Measurements from ENCODE around the gene NOP9. TPM values are rescaled to one million over a fixed set of nuclear protein-coding genes. Genes with fewer than 3 reads are reported as not detected.

The NOP9 gene
- total RNA-seq, 1 experiment from 2014 or later, result 42.0 TPM

DNA sequence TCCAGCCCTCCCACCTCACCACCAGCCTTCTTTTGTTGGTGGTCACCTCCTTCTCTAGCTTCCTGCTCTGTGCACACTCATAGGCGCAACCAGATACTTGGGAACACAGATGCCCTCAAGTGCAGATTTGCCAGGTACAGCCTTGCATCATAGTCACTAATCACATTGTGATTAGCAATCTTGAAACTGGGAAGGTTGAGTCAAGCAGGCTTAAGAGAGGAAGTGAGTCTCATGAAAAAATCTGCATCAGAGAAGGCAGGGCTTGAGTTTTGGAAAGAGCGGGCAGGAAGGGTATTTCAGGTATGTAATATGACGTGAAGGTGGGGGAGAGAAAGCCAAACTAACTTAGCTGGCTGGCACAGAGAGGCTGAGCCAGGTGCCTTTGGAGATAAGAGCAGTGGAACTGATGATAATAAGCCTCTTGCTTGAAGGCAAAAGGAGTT, 25.5 kb upstream of the NOP9 start:
- H3K4me1 ChIP-seq (ENCODE audit: low read length), result peaks cover 57% of the 10 kb centered on the region

DNA sequence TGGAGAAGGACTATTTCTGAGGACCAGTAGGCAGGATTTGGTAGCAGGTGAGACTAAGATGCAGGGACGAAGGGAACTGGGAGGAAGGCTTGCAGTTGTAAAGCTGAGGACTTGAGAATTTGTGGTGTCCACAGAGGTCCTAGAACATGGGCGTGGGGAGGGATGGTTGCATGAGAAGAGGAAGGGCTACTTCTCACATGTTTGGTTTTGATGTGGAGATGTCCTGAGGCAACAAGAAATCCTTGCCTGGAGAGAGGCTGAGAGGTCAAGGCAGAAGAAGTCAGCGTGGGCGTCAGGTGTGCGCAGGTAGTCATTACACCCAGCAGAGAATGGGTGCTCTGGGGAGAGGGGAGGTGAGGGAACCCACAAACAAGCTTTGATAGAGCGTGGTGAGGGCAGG, 22.6 kb upstream of the NOP9 start:
- H3K9me2 ChIP-seq (replicated peaks; ENCODE audit: insufficient read depth, low read length), result no peaks in the 10 kb centered on the region
- H2AFZ ChIP-seq (ENCODE audit: low read length), result no peak overlapping the region
- no peak overlapping the region for H3K27ac ChIP-seq (ENCODE audit: low read length)
- H3K4me2 ChIP-seq (ENCODE audit: low read depth, low read length, poor library complexity, severe bottlenecking), result no peak overlapping the region
- no peak overlapping the region for H3K4me3 ChIP-seq (ENCODE audit: low read length)
- no peaks in the 10 kb centered on the region for H3K9me3 ChIP-seq (ENCODE audit: low read length)
- peaks cover 23% of the 10 kb centered on the region for H3K79me2 ChIP-seq (ENCODE audit: low read length)
- H3K4me1 ChIP-seq (ENCODE audit: low read length), result peaks cover 56% of the 10 kb centered on the region
- no peaks in the 10 kb centered on the region for H3K27me3 ChIP-seq (ENCODE audit: low read length)
- no peak overlapping the region for H3K9ac ChIP-seq (ENCODE audit: low read length)
- H4K20me1 ChIP-seq (ENCODE audit: insufficient read depth, low read depth, low read length), result no peaks in the 10 kb centered on the region
- no peak for DNase-seq
- no peaks in the 10 kb centered on the region for H3K36me3 ChIP-seq (ENCODE audit: insufficient read depth, low read length)

More for the DNA sequence above, 25.5 kb upstream of the NOP9 start:
- Histone ChIP-seq H3K4me2 (ENCODE audit: low read depth, low read length, poor library complexity, severe bottlenecking) (peak overlapping the region; percentile 96), H3K27ac (ENCODE audit: low read length) (peak overlapping the region; percentile 57), H3K9ac (ENCODE audit: low read length) (peak overlapping the region; percentile 37), H3K9me2 (replicated peaks; ENCODE audit: insufficient read depth, low read length) (no peaks in the 10 kb centered on the region), H3K9me3 (ENCODE audit: low read length) (no peaks in the 10 kb centered on the region), H3K79me2 (ENCODE audit: low read length) (peaks cover 26% of the 10 kb centered on the region), H4K20me1 (ENCODE audit: insufficient read depth, low read depth, low read length) (no peaks in the 10 kb centered on the region), H3K27me3 (ENCODE audit: low read length) (no peaks in the 10 kb centered on the region), H2AFZ (ENCODE audit: low read length) (peak overlapping the region; percentile 6; the same call in 1 of the 2 replicates), H3K36me3 (ENCODE audit: insufficient read depth, low read length) (no peaks in the 10 kb centered on the region), H3K4me3 (ENCODE audit: low read length) (peak overlapping the region; percentile 8; the same call in 1 of the 2 replicates)
- DNase-seq, result peak; percentile 81

DNA sequence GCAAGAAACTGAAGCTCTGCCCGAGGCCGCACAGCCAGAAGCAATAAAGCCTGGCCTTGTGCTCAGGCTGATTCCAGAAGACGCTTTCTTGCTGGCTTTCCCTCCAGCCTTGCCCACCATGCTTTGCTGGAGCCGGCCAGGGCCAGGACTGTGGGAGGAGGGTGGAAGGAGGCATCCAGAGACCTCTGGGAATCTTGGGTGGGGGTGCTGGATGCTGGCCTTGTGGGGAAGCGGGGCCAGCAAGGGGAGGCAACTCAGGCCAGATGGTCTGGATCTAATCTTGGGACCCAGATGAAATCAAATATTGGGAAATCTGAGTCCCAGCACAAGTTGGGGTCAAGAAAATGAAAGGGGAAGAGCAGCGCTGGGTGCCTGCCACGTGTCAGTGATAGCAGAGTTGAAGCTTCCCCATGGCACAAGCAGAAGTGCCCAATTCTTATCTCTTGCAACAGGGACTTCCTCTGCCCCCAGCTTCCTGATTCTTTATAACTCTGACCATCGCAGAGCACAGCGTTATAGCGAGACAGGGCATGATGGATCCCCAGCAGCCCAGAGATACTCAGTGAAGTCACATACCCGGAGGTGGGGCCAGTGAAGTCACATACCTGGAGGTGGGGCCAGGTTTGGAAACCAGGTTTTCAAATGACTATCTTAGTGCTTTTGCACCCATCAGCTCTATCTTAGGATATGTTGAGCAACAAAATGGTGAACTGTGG, 21.9 kb upstream of the NOP9 start:
- Histone ChIP-seq H3K4me1 (ENCODE audit: low read length) (peaks cover 49% of the 10 kb centered on the region), H3K79me2 (ENCODE audit: low read length) (peaks cover 19% of the 10 kb centered on the region), H3K4me3 (ENCODE audit: low read length) (no peak overlapping the region), H3K36me3 (ENCODE audit: insufficient read depth, low read length) (no peaks in the 10 kb centered on the region), H3K27me3 (ENCODE audit: low read length) (no peaks in the 10 kb centered on the region), H3K4me2 (ENCODE audit: low read depth, low read length, poor library complexity, severe bottlenecking) (no peak overlapping the region), H3K27ac (ENCODE audit: low read length) (no peak overlapping the region), H2AFZ (ENCODE audit: low read length) (no peak overlapping the region), H4K20me1 (ENCODE audit: insufficient read depth, low read depth, low read length) (no peaks in the 10 kb centered on the region), H3K9me2 (replicated peaks; ENCODE audit: insufficient read depth, low read length) (no peaks in the 10 kb centered on the region), H3K9me3 (ENCODE audit: low read length) (no peaks in the 10 kb centered on the region), H3K9ac (ENCODE audit: low read length) (peak overlapping the region; percentile 28)
- peak; percentile 60 for DNase-seq

DNA sequence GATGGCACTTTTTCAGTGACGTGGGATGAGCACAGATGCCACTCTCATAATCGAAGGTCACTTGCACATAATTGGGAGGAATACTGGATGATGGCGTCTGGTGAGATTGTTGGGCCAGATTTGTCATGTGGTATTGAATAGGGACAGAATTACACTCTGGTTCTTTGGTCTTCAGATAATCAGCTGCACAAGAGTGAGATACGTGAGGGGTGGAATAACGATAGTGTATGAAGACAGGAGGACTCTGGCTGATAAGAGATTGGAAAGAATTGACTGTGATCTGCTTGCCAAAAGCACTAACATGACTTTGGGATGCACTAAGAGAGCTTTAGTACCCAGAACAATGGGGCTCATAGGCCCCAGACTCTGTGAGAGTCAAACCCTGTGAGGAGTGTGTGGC, 21.2 kb upstream of the NOP9 start:
- H4K20me1 ChIP-seq (ENCODE audit: insufficient read depth, low read depth, low read length), result no peaks in the 10 kb centered on the region
- H3K4me2 ChIP-seq (ENCODE audit: low read depth, low read length, poor library complexity, severe bottlenecking), result no peak overlapping the region
- H3K9me2 ChIP-seq (replicated peaks; ENCODE audit: insufficient read depth, low read length), result no peaks in the 10 kb centered on the region
- no peak for DNase-seq
- no peak overlapping the region for H3K27ac ChIP-seq (ENCODE audit: low read length)
- peaks cover 18% of the 10 kb centered on the region for H3K79me2 ChIP-seq (ENCODE audit: low read length)
- H3K4me3 ChIP-seq (ENCODE audit: low read length), result no peak overlapping the region
- H2AFZ ChIP-seq (ENCODE audit: low read length), result no peak overlapping the region
- no peaks in the 10 kb centered on the region for H3K27me3 ChIP-seq (ENCODE audit: low read length)
- H3K4me1 ChIP-seq (ENCODE audit: low read length), result peaks cover 43% of the 10 kb centered on the region
- H3K36me3 ChIP-seq (ENCODE audit: insufficient read depth, low read length), result no peaks in the 10 kb centered on the region
- H3K9ac ChIP-seq (ENCODE audit: low read length), result no peak overlapping the region
- H3K9me3 ChIP-seq (ENCODE audit: low read length), result no peaks in the 10 kb centered on the region

DNA sequence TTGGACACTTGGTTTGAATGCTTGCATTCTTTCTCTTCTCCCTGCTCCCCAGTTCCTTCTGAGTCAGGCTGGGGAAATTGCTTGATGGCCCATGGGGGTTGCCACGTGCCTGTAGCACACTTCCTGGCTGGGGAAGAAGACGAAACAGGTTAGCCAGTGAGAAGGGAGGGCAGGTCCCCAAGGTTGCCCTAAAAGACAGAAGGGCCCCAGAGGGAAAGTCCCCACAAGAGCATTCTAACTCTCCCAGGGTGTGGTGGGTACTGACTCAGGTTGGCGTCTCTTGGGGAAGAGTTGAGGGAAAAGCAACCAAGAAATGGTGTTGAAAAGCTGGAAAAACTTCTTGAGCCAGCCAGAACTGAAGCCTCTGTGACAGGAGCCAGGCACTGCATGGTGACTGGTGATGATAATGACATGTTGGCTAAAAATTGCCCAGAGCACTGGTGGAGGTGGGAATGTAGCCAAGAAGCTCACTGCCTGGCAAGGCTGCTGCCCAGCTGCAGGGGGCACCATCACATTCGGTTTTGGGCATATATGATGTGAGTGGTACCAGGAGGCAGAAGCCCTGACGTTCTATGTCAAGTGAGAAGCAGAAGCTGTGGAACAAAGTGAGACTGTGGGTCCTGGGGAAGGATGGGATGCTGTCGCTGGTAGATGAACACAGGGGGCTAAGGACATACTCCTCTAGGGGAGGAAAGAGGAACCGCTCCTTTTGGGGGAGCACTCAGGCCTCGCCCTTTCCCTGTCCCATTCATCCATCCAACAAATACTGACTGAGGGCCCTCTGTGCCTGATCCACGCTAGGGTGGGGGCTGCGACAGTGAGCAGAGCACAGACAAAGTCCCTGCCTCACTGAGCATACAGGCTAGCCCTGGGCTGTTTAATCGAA, 20.1 kb upstream of the NOP9 start:
- peaks cover 18% of the 10 kb centered on the region for H3K79me2 ChIP-seq (ENCODE audit: low read length)
- H3K27me3 ChIP-seq (ENCODE audit: low read length), result no peaks in the 10 kb centered on the region
- no peaks in the 10 kb centered on the region for H4K20me1 ChIP-seq (ENCODE audit: insufficient read depth, low read depth, low read length)
- H3K36me3 ChIP-seq (ENCODE audit: insufficient read depth, low read length), result no peaks in the 10 kb centered on the region
- no peak overlapping the region for H3K27ac ChIP-seq (ENCODE audit: low read length)
- peaks cover 32% of the 10 kb centered on the region for H3K4me1 ChIP-seq (ENCODE audit: low read length)
- H2AFZ ChIP-seq (ENCODE audit: low read length), result peak overlapping the region; percentile 39; the same call in 1 of the 2 replicates
- H3K4me2 ChIP-seq (ENCODE audit: low read depth, low read length, poor library complexity, severe bottlenecking), result peak overlapping the region; percentile 3
- no peaks in the 10 kb centered on the region for H3K9me3 ChIP-seq (ENCODE audit: low read length)
- peak overlapping the region; percentile 23 for H3K9ac ChIP-seq (ENCODE audit: low read length)
- H3K9me2 ChIP-seq (replicated peaks; ENCODE audit: insufficient read depth, low read length), result no peaks in the 10 kb centered on the region
- peak; percentile 84 for DNase-seq
- H3K4me3 ChIP-seq (ENCODE audit: low read length), result no peak overlapping the region

DNA sequence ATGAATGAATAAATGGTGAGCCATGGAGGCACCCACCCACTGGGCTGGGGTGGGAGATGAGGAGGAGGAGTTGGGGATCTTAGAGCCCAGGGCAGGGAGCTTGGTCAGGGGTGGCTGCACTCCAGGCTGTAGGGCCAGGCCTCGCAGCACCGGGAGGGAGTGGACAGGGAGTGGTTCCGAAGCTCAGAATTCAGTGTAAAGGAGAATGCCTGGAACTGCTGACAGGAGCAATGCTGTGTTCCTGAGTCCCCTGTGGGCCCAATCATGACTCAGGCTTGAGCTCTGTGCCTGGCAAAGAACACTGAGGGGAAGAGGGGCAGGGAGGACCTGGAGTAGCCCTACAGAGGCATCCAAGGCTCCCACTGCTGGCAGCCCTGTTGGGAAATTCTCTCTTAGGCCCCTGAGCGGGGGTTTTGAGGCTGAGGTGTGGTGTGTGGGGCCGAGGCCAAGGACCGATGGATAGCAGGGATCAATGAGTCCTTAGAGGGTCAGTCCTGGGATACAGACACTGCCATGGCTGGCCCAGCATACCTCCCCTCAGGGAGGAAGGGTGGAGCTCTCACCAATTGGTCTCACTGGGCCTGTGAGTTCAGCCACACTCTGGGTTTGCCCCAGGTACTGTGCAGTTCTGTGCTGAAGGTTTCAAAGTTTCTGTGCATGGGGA, 18.7 kb upstream of the NOP9 start:
- H3K27me3 ChIP-seq (ENCODE audit: low read length), result no peaks in the 10 kb centered on the region
- no peaks in the 10 kb centered on the region for H3K36me3 ChIP-seq (ENCODE audit: insufficient read depth, low read length)
- H3K27ac ChIP-seq (ENCODE audit: low read length), result no peak overlapping the region
- no peak overlapping the region for H3K4me3 ChIP-seq (ENCODE audit: low read length)
- H2AFZ ChIP-seq (ENCODE audit: low read length), result no peak overlapping the region
- H4K20me1 ChIP-seq (ENCODE audit: insufficient read depth, low read depth, low read length), result no peaks in the 10 kb centered on the region
- no peaks in the 10 kb centered on the region for H3K9me3 ChIP-seq (ENCODE audit: low read length)
- H3K9ac ChIP-seq (ENCODE audit: low read length), result no peak overlapping the region
- DNase-seq, result no peak
- H3K4me2 ChIP-seq (ENCODE audit: low read depth, low read length, poor library complexity, severe bottlenecking), result no peak overlapping the region
- H3K4me1 ChIP-seq (ENCODE audit: low read length), result peaks cover 32% of the 10 kb centered on the region
- no peaks in the 10 kb centered on the region for H3K9me2 ChIP-seq (replicated peaks; ENCODE audit: insufficient read depth, low read length)
- H3K79me2 ChIP-seq (ENCODE audit: low read length), result peaks cover 12% of the 10 kb centered on the region

DNA sequence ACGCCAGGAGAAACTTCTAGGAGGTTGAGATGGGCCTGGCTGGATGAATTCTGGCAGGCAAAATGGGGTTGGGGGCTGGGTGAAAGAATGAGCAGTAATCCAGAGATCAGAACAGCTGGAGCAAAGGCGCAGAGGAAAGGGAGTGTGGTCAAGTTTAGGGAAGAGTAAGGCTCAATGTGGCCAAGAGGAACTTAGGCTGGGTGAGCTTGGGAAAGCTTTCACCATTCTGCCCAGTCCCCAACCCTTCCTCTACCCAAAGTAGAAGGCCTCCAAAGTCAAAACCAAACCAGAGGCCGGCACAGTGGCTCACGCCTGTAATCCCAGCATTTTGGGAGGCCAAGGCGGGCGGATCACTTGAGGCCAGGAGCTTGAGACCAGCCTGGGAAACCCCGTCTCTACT, 18.0 kb upstream of the NOP9 start:
- Histone ChIP-seq H3K79me2 (ENCODE audit: low read length) (peaks cover 12% of the 10 kb centered on the region), H3K4me1 (ENCODE audit: low read length) (peaks cover 32% of the 10 kb centered on the region), H3K9ac (ENCODE audit: low read length) (no peak overlapping the region), H3K27ac (ENCODE audit: low read length) (no peak overlapping the region), H3K9me2 (replicated peaks; ENCODE audit: insufficient read depth, low read length) (no peaks in the 10 kb centered on the region), H3K4me2 (ENCODE audit: low read depth, low read length, poor library complexity, severe bottlenecking) (no peak overlapping the region), H3K27me3 (ENCODE audit: low read length) (no peaks in the 10 kb centered on the region), H2AFZ (ENCODE audit: low read length) (no peak overlapping the region), H3K36me3 (ENCODE audit: insufficient read depth, low read length) (no peaks in the 10 kb centered on the region), H3K4me3 (ENCODE audit: low read length) (no peak overlapping the region), H3K9me3 (ENCODE audit: low read length) (no peaks in the 10 kb centered on the region), H4K20me1 (ENCODE audit: insufficient read depth, low read depth, low read length) (no peaks in the 10 kb centered on the region)
- DNase-seq, result no peak

DNA sequence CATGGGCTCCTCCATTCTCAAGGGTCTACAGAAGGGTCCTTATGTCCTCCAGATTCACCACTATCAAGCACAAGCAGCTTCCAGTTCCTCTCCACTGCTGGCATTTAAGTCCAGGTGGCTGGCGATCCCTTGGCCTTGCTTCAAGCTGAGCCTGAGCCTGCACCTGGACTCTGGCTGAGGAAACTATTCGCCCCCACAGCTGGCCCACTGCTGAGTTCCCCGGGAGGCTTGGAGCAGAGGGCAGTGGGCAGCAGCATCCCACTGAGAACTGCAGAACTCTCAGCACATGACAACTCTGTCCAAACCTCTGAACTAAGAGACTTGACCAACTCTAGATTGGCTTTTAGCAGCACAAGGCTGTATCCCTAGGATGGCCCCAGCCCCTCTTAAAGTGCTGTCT, 16.9 kb upstream of the NOP9 start:
- Histone ChIP-seq H3K27me3 (ENCODE audit: low read length) (no peaks in the 10 kb centered on the region), H2AFZ (ENCODE audit: low read length) (no peak overlapping the region), H3K4me1 (ENCODE audit: low read length) (peaks cover 26% of the 10 kb centered on the region), H3K9ac (ENCODE audit: low read length) (no peak overlapping the region), H3K9me2 (replicated peaks; ENCODE audit: insufficient read depth, low read length) (no peaks in the 10 kb centered on the region), H3K4me2 (ENCODE audit: low read depth, low read length, poor library complexity, severe bottlenecking) (no peak overlapping the region), H4K20me1 (ENCODE audit: insufficient read depth, low read depth, low read length) (no peaks in the 10 kb centered on the region), H3K4me3 (ENCODE audit: low read length) (no peak overlapping the region), H3K36me3 (ENCODE audit: insufficient read depth, low read length) (no peaks in the 10 kb centered on the region), H3K79me2 (ENCODE audit: low read length) (peaks cover 15% of the 10 kb centered on the region), H3K9me3 (ENCODE audit: low read length) (no peaks in the 10 kb centered on the region), H3K27ac (ENCODE audit: low read length) (no peak overlapping the region)
- no peak for DNase-seq

Data from Karpas-422 (cell line).